A549 (cell line): ENCODE measurements around the gene BICC1. TPM values are rescaled to one million over a fixed set of nuclear protein-coding genes. Genes with fewer than 3 reads are reported as not detected.

Experiments used
- ATAC-seq, 2 experiments: fragments of 200-7000 bp in 1 of 2; fragments of >200 bp in 1 of 2; cut with Nextera tagmentation in 1 of 2; cut with Tn5 transposase in 1 of 2; 3 replicates each; pipeline versions ENCODE4 v1.8.0 to v1.9.1; 2018 to 2020; ENCODE audit warnings: mild to moderate bottlenecking in 1 of 2, moderate library complexity in 1 of 2
- CTCF ChIA-PET: fragments of 300-600 bp; sonication (Branson Sonifier 250); formaldehyde crosslinking; extraction: SDS; loops from one replicate; lab custom pipeline; 2021; ENCODE audit warnings: antibody characterized with exemption, inconsistent platforms; lab: Yijun Ruan, JAX
- POLR2A ChIA-PET: fragments of 350-600 bp; formaldehyde crosslinking; extraction: SDS; loops from one replicate; lab custom pipeline; 2021; ENCODE audit warnings: antibody characterized with exemption, inconsistent platforms; lab: Yijun Ruan, JAX
- DNase-seq, 2 experiments: peaks; one replicate each; pipeline versions ENCODE4 v3.0.0 to v3.0.0-alpha.2; 2011 to 2016; ENCODE audit warnings: low read depth in 1 of 2, low spot score in 1 of 2
- FAIRE-seq: peaks from 2 replicates; lab custom pipeline; 2011; peaks lifted over from hg19 to GRCh38; lab: Jason Lieb, UNC
- H3K27ac ChIP-seq, 2 experiments: fragments of >200 bp; sonication (Bioruptor Twin); formaldehyde crosslinking; 3 replicates each; pipeline ENCODE4 v1.5.1; 2016 to 2017
- H3K4me1 ChIP-seq: fragments of >200 bp; sonication (Bioruptor Twin); formaldehyde crosslinking; 3 replicates; pipeline ENCODE4 v1.6.1; 2016
- H3K4me2 ChIP-seq: fragments of >200 bp; sonication (Bioruptor Twin); formaldehyde crosslinking; 3 replicates; pipeline ENCODE4 v1.6.1; 2016
- H3K4me3 ChIP-seq: fragments of >200 bp; sonication (Bioruptor Twin); formaldehyde crosslinking; 3 replicates; pipeline ENCODE4 v1.5.1; 2016
- H3K9me3 ChIP-seq: fragments of >200 bp; sonication (Bioruptor Twin); formaldehyde crosslinking; 3 replicates; pipeline ENCODE4 v1.6.1; 2016
- CBX2 ChIP-seq: fragments of 200-600 bp; sonication (generic); IDR thresholded peaks from 2 replicates; pipeline ENCODE4 v1.6.1; 2016; ENCODE audit warnings: low read depth, mild to moderate bottlenecking, borderline replicate concordance
- CBX8 ChIP-seq: fragments of 200-600 bp; sonication (generic); IDR thresholded peaks from 2 replicates; pipeline ENCODE4 v1.6.1; 2016
- CEBPB ChIP-seq, 2 experiments: fragments of >200 bp in 1 of 2; sonication (Bioruptor Twin) in 1 of 2; formaldehyde crosslinking in 1 of 2; IDR thresholded peaks; 2 replicates each; pipeline ENCODE4 v1.6.1; 2012 to 2016
- CHD4 ChIP-seq: fragments of 200-600 bp; sonication (generic); IDR thresholded peaks from 2 replicates; pipeline ENCODE4 v1.6.1; 2016; ENCODE audit warnings: antibody characterized with exemption, mild to moderate bottlenecking, borderline replicate concordance
- EHF ChIP-seq: fragments of 250-450 bp; sonication (Bioruptor Pico); IDR thresholded peaks from 2 replicates; pipeline ENCODE4 v1.5.0; 2020; ENCODE audit warnings: mild to moderate bottlenecking
- FOSB ChIP-seq: fragments of 250-450 bp; sonication (Bioruptor Pico); IDR thresholded peaks from 2 replicates; pipeline ENCODE4 v1.5.0; 2020; ENCODE audit warnings: mild to moderate bottlenecking, moderate library complexity
- GATA3 ChIP-seq: IDR thresholded peaks from 2 replicates; pipeline ENCODE4 v1.6.1; 2012; ENCODE audit warnings: borderline replicate concordance
- HDAC2 ChIP-seq: fragments of 200-600 bp; sonication (generic); IDR thresholded peaks from 2 replicates; pipeline ENCODE4 v1.6.1; 2016
- MYC ChIP-seq: IDR thresholded peaks from 2 replicates; pipeline ENCODE4 v1.6.1; 2012; ENCODE audit warnings: mild to moderate bottlenecking, inconsistent platforms, low read length, improper control_type of control experiment, borderline replicate concordance
- NPAS2 ChIP-seq: fragments of 250-450 bp; sonication (Bioruptor Pico); IDR thresholded peaks from 2 replicates; pipeline ENCODE4 v1.8.0; 2022; ENCODE audit warnings: mild to moderate bottlenecking, moderate library complexity, borderline replicate concordance
- NR3C1 ChIP-seq: fragments of >200 bp; sonication (Bioruptor Twin); formaldehyde crosslinking; IDR thresholded peaks from 3 replicates; pipeline ENCODE4 v1.6.1; 2017
- PBX3 ChIP-seq: IDR thresholded peaks from 2 replicates; pipeline ENCODE4 v1.6.1; 2012
- PHF8 ChIP-seq: fragments of 200-600 bp; sonication (generic); IDR thresholded peaks from 2 replicates; pipeline ENCODE4 v1.6.1; 2016; ENCODE audit warnings: low read depth, mild to moderate bottlenecking, antibody characterized with exemption, moderate library complexity, borderline replicate concordance
- POLR2A ChIP-seq: IDR thresholded peaks from 2 replicates; pipeline ENCODE4 v1.6.1; 2012; ENCODE audit warnings: mild to moderate bottlenecking, low read length
- POLR2AphosphoS2 ChIP-seq: conservative IDR thresholded peaks from 2 replicates; pipeline ENCODE4 v1.6.1; 2012; ENCODE audit warnings: low read length, improper control_type of control experiment, inconsistent platforms
- RAD21 ChIP-seq, 2 experiments: fragments of >200 bp in 1 of 2; sonication (Bioruptor Twin) in 1 of 2; formaldehyde crosslinking in 1 of 2; IDR thresholded peaks in 1 of 2; conservative IDR thresholded peaks in 1 of 2; 2 replicates in 1 of 2; 3 replicates in 1 of 2; pipeline ENCODE4 v1.6.1; 2012 to 2018; ENCODE audit warnings: inconsistent platforms in 1 of 2
- RARB ChIP-seq: fragments of 250-450 bp; sonication (Bioruptor Pico); IDR thresholded peaks from 2 replicates; pipeline ENCODE4 v1.8.0; 2021; ENCODE audit warnings: mild to moderate bottlenecking, moderate library complexity
- SREBF2 ChIP-seq: fragments of 450-650 bp; IDR thresholded peaks from 2 replicates; pipeline ENCODE4 v1.6.1; 2014; ENCODE audit warnings: mild to moderate bottlenecking, moderate library complexity
- TP53 ChIP-seq: fragments of 250-450 bp; sonication (Bioruptor Pico); IDR thresholded peaks from 2 replicates; pipeline ENCODE4 v1.5.0; 2021; ENCODE audit warnings: mild to moderate bottlenecking, moderate library complexity
- ZC3H11A ChIP-seq: fragments of 450-650 bp; IDR thresholded peaks from 2 replicates; pipeline ENCODE4 v1.6.1; 2014; ENCODE audit warnings: antibody characterized with exemption, mild to moderate bottlenecking
- ZSCAN20 ChIP-seq: fragments of 250-450 bp; sonication (Bioruptor Pico); IDR thresholded peaks from 2 replicates; pipeline ENCODE4 v1.8.0; 2022; ENCODE audit warnings: mild to moderate bottlenecking, moderate library complexity
- WGBS: methylation state at CpG from one replicate; pipeline ENCODE4 v1.1.6; 2017; ENCODE audit errors: missing lambda C conversion rate; 5-methylcytosine and 5-hydroxymethylcytosine counted together
- polyA plus RNA-seq, 4 experiments: library from polyadenylated mRNA; depleted of rRNA in 3 of 4; stranded (reverse); fragments of >200 nt; fragmentation: RNase III in 1 of 4; extraction: RNeasy Plus Mini Kit Qiagen cat#74134 plus additional on column Dnase treatment in 1 of 4; gene quantifications; 2 replicates in 3 of 4; 3 replicates in 1 of 4; pipeline ENCODE4 v1.2.3, GENCODE V29; 2011 to 2017
- TF ChIP-seq, protein P1 (sequence below): fragments of 250-450 bp; sonication (Bioruptor Pico); IDR thresholded peaks from 2 replicates; pipeline ENCODE4 v1.5.0; 2021; ENCODE audit warnings: mild to moderate bottlenecking, moderate library complexity, borderline replicate concordance
- TF ChIP-seq, protein P2 (sequence below): fragments of >200 bp; sonication (Bioruptor Twin); formaldehyde crosslinking; IDR thresholded peaks from 3 replicates; pipeline ENCODE4 v1.5.1; 2016

BICC1 gene
- polyA plus RNA-seq, 2 of the 4 experiments (the other 2 are of a cell fraction) = 36.9 to 56.8 TPM

DNA sequence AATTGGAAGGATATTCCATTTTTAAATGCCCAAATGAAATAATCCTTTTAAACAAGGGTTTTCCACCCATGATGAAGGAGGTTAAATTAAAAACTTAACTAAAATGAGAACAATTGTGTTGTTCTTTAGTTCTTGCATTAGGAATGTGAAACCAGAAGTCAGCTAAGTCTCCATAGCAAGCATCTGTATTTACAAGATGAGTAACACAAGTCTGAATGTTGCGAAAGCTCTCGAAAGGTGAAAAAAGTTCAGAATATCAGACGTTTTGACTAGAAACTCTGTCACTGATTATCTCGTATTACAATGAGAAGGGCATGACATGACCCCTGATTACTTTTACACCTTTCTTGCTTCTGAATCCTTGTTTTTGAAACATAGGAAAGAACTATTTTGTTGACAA is 149.6 kb downstream of the BICC1 start (continued):
- TF ChIP-seq PBX3 (peak; percentile 52; the same call in 1 of the 2 replicates), ZC3H11A (no peak), GATA3 (peak; percentile 91)

DNA sequence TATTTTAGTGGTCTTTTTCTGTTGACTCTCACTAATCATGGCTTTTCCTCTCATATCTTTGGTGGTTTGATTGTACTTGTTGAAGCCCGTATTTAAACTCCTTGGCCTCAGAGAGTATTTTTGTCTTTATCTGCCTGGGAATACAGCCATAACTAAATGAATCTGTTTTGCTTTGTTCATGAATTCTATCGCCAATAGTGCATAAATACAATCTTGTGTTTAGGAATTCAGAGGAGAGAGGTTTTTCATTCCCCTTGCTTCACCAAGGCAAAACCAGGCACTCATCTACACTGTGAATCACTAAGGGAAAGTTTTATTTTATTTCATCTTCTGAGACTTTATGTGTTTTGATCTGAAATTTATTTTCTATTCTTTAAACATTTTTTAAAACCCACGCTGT is 152.7 kb downstream of the BICC1 start:
- FAIRE-seq = no peak
- Histone ChIP-seq H3K4me3 (no peak overlapping the region), H3K27ac (peak overlapping the region; percentile 32 to 37; a peak in 4 of 6 replicates)
- TF ChIP-seq HDAC2 = no peak
- no peak for TF ChIP-seq CBX8
- no peak for TF ChIP-seq ZSCAN20
- no peak for TF ChIP-seq RARB (CRISPR knock-in tag)
- no peak for TF ChIP-seq MYC
- no peak for TF ChIP-seq POLR2AphosphoS2
- TF ChIP-seq SREBF2 = no peak
- no peak for TF ChIP-seq CBX2
- TF ChIP-seq TP53 = no peak
- TF ChIP-seq FOSB (CRISPR knock-in tag) = no peak
- no peak for TF ChIP-seq GATA3
- no peak for TF ChIP-seq NPAS2
- TF ChIP-seq EHF (CRISPR knock-in tag) = no peak
- TF ChIP-seq NR3C1 = no peak
- TF ChIP-seq, all 56 proteins: peak for 0
- Histone ChIP-seq H3K4me2 (peak overlapping the region; percentile 51; the same call in 1 of the 3 replicates), H3K4me1 (peaks cover 41% of the 10 kb centered on the region), H3K9me3 (peaks cover 32% of the 10 kb centered on the region)
- ATAC-seq = no peak
- CTCF ChIA-PET = interaction anchor here (1.2 kb wide), 1 partner anchor 366 kb away, joined by 4 read pairs; no protein-coding TSS in a partner anchor
- 62% methylated on average over 3 of the region's 3 CpGs for WGBS
- POLR2A ChIA-PET = no interaction called here
- no peak for DNase-seq

DNA sequence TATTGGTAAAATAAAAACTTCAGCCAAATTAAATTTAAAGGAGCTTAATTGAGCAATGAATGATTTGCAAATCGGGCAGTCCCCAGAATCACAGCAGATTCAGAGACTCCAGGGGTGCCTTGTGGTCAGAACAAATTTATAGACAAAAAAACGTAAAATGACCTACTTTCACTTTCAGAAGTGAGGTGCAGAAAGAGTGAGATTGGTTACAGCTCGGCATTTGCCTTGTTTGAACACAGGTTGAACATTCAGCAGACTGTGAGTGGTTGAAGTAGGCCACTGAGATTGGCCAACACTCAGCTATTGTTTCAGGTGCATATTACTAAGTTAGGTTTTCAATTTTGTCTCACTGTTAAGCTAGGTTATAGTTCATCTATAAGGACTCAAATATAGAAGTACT is 153.4 kb downstream of the BICC1 start:
- peak overlapping the region; percentile 33 to 37; a peak in 4 of 6 replicates for H3K27ac ChIP-seq
- ATAC-seq (no peak), FAIRE-seq (no peak), DNase-seq (no peak)
- H3K9me3 ChIP-seq = peaks cover 32% of the 10 kb centered on the region
- peak overlapping the region; percentile 51; the same call in 2 of the 3 replicates for H3K4me2 ChIP-seq
- no peak overlapping the region for H3K4me3 ChIP-seq
- peaks cover 34% of the 10 kb centered on the region for H3K4me1 ChIP-seq
- WGBS = 66% methylated on average over 3 of the region's 3 CpGs
- ChIA-PET POLR2A (no interaction called here), CTCF (interaction anchor here (0.9 to 1.0 kb wide), 2 partner anchors 29 to 44 kb away, joined by 3 read pairs; no protein-coding TSS in a partner anchor)
- no peak for TF ChIP-seq CEBPB (IDR thresholded peaks at IDR 0.05)
- TF ChIP-seq, protein P1, sequence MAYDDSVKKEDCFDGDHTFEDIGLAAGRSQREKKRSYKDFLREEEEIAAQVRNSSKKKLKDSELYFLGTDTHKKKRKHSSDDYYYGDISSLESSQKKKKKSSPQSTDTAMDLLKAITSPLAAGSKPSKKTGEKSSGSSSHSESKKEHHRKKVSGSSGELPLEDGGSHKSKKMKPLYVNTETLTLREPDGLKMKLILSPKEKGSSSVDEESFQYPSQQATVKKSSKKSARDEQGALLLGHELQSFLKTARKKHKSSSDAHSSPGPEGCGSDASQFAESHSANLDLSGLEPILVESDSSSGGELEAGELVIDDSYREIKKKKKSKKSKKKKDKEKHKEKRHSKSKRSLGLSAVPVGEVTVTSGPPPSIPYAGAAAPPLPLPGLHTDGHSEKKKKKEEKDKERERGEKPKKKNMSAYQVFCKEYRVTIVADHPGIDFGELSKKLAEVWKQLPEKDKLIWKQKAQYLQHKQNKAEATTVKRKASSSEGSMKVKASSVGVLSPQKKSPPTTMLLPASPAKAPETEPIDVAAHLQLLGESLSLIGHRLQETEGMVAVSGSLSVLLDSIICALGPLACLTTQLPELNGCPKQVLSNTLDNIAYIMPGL (CRISPR knock-in tag) = no peak
- no peak for TF ChIP-seq PHF8

GRCh38 chr10:58667658-58668310 is 155.1 kb downstream of the BICC1 start:
- POLR2A ChIA-PET = no interaction called here
- no peak for DNase-seq
- Histone ChIP-seq H3K27ac (0 out of 6 replicates have a peak overlapping the region, but pooled peaks of 1 of the 2 experiments have one; percentile 11), H3K4me3 (no peak overlapping the region), H3K9me3 (peaks cover 32% of the 10 kb centered on the region), H3K4me2 (peak overlapping the region; percentile 26; the same call in 1 of the 3 replicates), H3K4me1 (peaks cover 25% of the 10 kb centered on the region)
- FAIRE-seq = no peak
- WGBS = 94% methylated on average over 3 of the region's 3 CpGs
- no peak for TF ChIP-seq RAD21 (conservative IDR thresholded peaks at IDR 0.05 in 1 of 2, IDR thresholded peaks at IDR 0.05 in 1 of 2)
- TF ChIP-seq, protein P2, sequence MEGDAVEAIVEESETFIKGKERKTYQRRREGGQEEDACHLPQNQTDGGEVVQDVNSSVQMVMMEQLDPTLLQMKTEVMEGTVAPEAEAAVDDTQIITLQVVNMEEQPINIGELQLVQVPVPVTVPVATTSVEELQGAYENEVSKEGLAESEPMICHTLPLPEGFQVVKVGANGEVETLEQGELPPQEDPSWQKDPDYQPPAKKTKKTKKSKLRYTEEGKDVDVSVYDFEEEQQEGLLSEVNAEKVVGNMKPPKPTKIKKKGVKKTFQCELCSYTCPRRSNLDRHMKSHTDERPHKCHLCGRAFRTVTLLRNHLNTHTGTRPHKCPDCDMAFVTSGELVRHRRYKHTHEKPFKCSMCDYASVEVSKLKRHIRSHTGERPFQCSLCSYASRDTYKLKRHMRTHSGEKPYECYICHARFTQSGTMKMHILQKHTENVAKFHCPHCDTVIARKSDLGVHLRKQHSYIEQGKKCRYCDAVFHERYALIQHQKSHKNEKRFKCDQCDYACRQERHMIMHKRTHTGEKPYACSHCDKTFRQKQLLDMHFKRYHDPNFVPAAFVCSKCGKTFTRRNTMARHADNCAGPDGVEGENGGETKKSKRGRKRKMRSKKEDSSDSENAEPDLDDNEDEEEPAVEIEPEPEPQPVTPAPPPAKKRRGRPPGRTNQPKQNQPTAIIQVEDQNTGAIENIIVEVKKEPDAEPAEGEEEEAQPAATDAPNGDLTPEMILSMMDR = no peak
- TF ChIP-seq CHD4 = no peak
- no peak for TF ChIP-seq MYC
- no peak for TF ChIP-seq POLR2A
- CTCF ChIA-PET = interaction anchor here (0.7 to 1.2 kb wide), 3 partner anchors 26 to 253 kb away, joined by 3 to 5 read pairs (median 4); no protein-coding TSS in a partner anchor
- no peak for ATAC-seq
